Ishikawa (cell line): Measurements from ENCODE around the gene RBM19.

ENCODE experiments used
- CEBPB ChIP-seq: IDR thresholded peaks from 2 replicates; pipeline ENCODE4 v1.6.1; 2012
- CREB1 ChIP-seq: IDR thresholded peaks from 2 replicates; pipeline ENCODE4 v1.6.1; 2012; ENCODE audit warnings: low read depth
- EP300 ChIP-seq: IDR thresholded peaks from 2 replicates; pipeline ENCODE4 v1.6.1; 2012; ENCODE audit warnings: borderline replicate concordance
- FOXM1 ChIP-seq: IDR thresholded peaks from 2 replicates; pipeline ENCODE4 v1.6.1; 2012; ENCODE audit warnings: low read depth, borderline replicate concordance
- RAD21 ChIP-seq: IDR thresholded peaks from 2 replicates; pipeline ENCODE4 v1.6.1; 2012; ENCODE audit warnings: low read depth
- TAF1 ChIP-seq: IDR thresholded peaks from 2 replicates; pipeline ENCODE4 v1.6.1; 2012; ENCODE audit warnings: low read depth, mild to moderate bottlenecking
- TCF12 ChIP-seq: IDR thresholded peaks from 2 replicates; pipeline ENCODE4 v1.6.1; 2012; ENCODE audit warnings: low read depth
- YY1 ChIP-seq: IDR thresholded peaks from 2 replicates; pipeline ENCODE4 v1.6.1; 2012; ENCODE audit warnings: low read depth
- TF ChIP-seq, protein P1 (sequence below): IDR thresholded peaks from 2 replicates; pipeline ENCODE4 v1.6.1; 2012
- TF ChIP-seq, protein P2 (sequence below): IDR thresholded peaks from 2 replicates; pipeline ENCODE4 v1.6.1; 2012; ENCODE audit warnings: low read depth, mild to moderate bottlenecking
- TF ChIP-seq, protein P3 (sequence below): IDR thresholded peaks from 2 replicates; pipeline ENCODE4 v1.6.1; 2012

DNA sequence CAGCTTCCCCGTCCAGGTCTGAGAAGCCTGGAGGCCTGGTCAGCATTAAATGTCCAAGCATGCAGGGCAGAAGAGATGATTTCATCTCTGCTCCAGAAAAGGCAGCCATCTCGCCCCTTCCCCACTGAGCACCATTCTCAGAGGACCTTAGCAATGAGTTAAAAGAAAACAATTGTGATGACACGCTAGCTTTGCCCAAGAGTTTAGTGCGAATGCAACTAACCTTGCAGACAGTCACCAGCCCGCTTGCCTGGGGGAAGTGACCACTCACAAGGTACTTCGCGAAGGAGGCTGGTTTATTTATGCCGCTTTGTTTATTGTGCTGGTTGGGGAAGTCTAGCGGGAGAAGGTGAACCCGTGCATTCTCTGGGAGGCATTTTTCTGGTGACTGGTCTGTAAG lies 170.7 kb downstream of the RBM19 start:
- TF ChIP-seq, protein P1, sequence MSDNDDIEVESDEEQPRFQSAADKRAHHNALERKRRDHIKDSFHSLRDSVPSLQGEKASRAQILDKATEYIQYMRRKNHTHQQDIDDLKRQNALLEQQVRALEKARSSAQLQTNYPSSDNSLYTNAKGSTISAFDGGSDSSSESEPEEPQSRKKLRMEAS: no peak
- TF ChIP-seq RAD21 (no peak), YY1 (no peak), CEBPB (no peak), CREB1 (no peak), EP300 (no peak), TAF1 (no peak), FOXM1 (no peak), TCF12 (no peak)
- TF ChIP-seq, protein P2, sequence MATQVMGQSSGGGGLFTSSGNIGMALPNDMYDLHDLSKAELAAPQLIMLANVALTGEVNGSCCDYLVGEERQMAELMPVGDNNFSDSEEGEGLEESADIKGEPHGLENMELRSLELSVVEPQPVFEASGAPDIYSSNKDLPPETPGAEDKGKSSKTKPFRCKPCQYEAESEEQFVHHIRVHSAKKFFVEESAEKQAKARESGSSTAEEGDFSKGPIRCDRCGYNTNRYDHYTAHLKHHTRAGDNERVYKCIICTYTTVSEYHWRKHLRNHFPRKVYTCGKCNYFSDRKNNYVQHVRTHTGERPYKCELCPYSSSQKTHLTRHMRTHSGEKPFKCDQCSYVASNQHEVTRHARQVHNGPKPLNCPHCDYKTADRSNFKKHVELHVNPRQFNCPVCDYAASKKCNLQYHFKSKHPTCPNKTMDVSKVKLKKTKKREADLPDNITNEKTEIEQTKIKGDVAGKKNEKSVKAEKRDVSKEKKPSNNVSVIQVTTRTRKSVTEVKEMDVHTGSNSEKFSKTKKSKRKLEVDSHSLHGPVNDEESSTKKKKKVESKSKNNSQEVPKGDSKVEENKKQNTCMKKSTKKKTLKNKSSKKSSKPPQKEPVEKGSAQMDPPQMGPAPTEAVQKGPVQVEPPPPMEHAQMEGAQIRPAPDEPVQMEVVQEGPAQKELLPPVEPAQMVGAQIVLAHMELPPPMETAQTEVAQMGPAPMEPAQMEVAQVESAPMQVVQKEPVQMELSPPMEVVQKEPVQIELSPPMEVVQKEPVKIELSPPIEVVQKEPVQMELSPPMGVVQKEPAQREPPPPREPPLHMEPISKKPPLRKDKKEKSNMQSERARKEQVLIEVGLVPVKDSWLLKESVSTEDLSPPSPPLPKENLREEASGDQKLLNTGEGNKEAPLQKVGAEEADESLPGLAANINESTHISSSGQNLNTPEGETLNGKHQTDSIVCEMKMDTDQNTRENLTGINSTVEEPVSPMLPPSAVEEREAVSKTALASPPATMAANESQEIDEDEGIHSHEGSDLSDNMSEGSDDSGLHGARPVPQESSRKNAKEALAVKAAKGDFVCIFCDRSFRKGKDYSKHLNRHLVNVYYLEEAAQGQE: no peak
- TF ChIP-seq, protein P3, sequence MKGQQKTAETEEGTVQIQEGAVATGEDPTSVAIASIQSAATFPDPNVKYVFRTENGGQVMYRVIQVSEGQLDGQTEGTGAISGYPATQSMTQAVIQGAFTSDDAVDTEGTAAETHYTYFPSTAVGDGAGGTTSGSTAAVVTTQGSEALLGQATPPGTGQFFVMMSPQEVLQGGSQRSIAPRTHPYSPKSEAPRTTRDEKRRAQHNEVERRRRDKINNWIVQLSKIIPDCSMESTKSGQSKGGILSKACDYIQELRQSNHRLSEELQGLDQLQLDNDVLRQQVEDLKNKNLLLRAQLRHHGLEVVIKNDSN: no peak
